Stimulated activated effector memory CD8-positive, alpha-beta T cell treated with anti-CD3 and anti-CD28 coated beads, Interleukin-12 subunit alpha, Interleukin-12 subunit beta, amount 100 ng/mL, for 72 hours (primary cell): ENCODE results near the gene XKRX.

ENCODE experiments used
- ATAC-seq: fragments of 150-1000 bp; cut with Tn5 transposase; 2 replicates; pipeline ENCODE4 v1.10.0; 2021
- DNase-seq, 2 donors: peaks; one replicate each; pipeline ENCODE4 v3.0.0; 2021 to 2022; ENCODE audit warnings: low spot score in 2 of 2
- H3K27ac Mint-ChIP-seq: one replicate; pipeline ENCODE4 v1.8.0; 2022; ENCODE audit warnings: mild to moderate bottlenecking, mixed read lengths
- H3K36me3 Mint-ChIP-seq: one replicate; pipeline ENCODE4 v1.8.0; 2022; ENCODE audit warnings: mild to moderate bottlenecking, mixed read lengths
- H3K4me1 Mint-ChIP-seq: one replicate; pipeline ENCODE4 v1.8.0; 2022; ENCODE audit warnings: mixed read lengths
- H3K4me3 Mint-ChIP-seq: one replicate; pipeline ENCODE4 v1.8.0; 2022; ENCODE audit warnings: mild to moderate bottlenecking, mixed read lengths
- H3K9me3 Mint-ChIP-seq: one replicate; pipeline ENCODE4 v1.8.0; 2022; ENCODE audit warnings: mixed read lengths

Gene XKRX

DNA sequence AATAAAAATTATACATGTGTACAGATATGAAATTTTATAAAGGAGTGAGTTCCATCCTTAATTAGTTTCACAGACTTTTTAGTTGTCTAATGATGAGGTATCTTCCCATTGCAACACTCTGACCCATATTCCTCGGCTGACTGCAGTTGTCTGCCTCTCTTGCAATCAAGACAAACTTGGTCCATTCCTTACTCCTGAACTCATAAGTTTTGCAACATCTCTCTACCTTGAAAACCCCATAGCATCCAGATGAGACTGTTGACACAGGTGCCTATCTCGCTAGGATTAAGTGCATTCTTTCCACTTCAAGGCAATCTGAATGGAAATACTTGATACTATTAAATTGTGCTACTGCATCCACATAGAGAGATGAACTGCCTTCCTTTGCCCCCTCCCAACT lies 2.3 kb downstream of the XKRX start:
- no peak overlapping the region for H3K4me3 Mint-ChIP-seq

DNA sequence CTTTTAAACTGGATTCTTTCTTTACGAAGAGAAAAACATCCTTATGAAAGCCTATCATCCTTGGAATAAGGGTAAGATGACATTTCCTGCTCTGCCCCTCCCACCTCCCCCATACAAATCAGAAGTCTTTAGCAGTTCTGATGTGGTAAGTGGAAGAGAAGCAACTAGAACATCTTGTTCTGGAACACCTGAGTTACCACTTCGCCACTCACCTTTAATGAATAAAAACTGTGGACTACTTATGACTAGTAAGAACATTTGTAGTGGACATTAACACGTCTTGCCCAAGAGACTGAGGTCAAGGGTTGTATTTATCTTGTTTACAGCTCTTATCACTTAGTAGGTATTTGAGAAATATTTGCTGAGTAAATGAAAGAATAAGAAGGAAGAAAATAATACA lies 4.3 kb downstream of the XKRX start:
- Mint-ChIP-seq H3K4me3 (no peak overlapping the region), H3K36me3 (no peaks in the 10 kb centered on the region), H3K27ac (no peak overlapping the region), H3K4me1 (peaks cover 5% of the 10 kb centered on the region), H3K9me3 (no peaks in the 10 kb centered on the region)
- DNase-seq (no peak), ATAC-seq (no peak)

More for the DNA sequence above, 2.3 kb downstream of the XKRX start:
- Mint-ChIP-seq H3K9me3 (peaks cover 3% of the 10 kb centered on the region), H3K27ac (no peak overlapping the region), H3K36me3 (no peaks in the 10 kb centered on the region), H3K4me1 (peaks cover 15% of the 10 kb centered on the region)
- ATAC-seq, result no peak
- no peak for DNase-seq

DNA sequence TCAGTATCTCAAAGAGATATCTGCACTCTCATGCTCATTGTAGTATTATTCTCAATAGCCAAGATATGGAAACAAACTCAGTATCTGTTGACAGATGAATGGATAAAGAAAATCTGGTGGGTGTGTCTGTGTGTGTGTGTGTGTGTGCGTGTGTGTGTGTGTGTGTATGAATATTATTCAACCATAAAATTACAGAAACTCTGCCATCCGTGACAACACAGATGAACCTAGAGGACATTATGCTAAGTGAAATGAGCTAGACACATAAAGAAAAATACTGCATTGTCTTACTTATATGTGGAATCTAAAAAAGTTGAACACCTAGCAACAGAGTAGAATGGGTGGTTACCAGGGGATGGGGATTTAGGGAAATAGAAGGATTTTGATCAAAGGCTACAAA lies 13.2 kb downstream of the XKRX start:
- ATAC-seq (no peak), DNase-seq (no peak)
- H3K9me3 Mint-ChIP-seq, result no peaks in the 10 kb centered on the region
- H3K36me3 Mint-ChIP-seq, result no peaks in the 10 kb centered on the region
- no peaks in the 10 kb centered on the region for H3K4me1 Mint-ChIP-seq
- no peak overlapping the region for H3K4me3 Mint-ChIP-seq
- H3K27ac Mint-ChIP-seq, result no peak overlapping the region

DNA sequence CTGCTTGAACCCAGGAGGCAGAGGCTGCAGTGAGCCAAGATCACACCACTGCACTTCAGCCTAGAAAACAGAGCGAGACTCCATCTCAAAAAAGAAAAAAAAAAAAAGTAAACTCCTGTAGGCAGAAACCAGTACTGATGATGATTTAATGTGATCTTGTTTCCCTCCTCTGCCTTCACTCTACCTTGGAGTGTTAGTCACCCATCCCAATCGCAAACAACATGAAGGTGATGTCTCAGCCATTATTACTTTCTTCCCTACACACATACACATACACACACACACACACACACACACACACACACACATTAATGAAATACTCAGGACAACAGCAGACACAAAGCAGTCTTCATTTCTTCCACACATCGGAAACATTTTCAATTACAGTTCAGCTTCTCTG lies 15.6 kb downstream of the XKRX start:
- Mint-ChIP-seq H3K27ac (no peak overlapping the region), H3K36me3 (no peaks in the 10 kb centered on the region), H3K4me1 (no peaks in the 10 kb centered on the region), H3K4me3 (no peak overlapping the region), H3K9me3 (no peaks in the 10 kb centered on the region)
- no peak for ATAC-seq
- DNase-seq, result no peak

DNA sequence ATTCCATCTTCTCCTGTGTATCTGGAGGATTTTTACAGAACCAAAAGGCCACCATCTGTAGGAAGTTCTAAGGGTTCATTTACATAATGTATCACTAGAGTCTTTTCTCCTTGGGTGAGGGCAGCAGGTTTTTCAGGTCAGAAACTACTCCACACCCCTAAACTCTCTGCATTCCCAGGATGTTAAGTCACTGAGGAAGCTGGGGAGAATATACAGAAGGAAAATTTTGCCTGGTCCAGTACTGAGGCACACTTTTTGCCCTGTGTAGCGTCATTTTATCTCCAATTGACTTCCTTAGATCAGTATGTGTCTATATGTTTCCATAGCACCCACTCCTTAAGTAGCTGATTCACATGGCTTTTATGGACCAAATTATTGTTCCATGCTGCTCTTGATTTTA lies 17.0 kb downstream of the XKRX start:
- ATAC-seq (no peak), DNase-seq (no peak)
- no peaks in the 10 kb centered on the region for H3K4me1 Mint-ChIP-seq
- H3K4me3 Mint-ChIP-seq, result no peak overlapping the region
- no peaks in the 10 kb centered on the region for H3K9me3 Mint-ChIP-seq
- no peak overlapping the region for H3K27ac Mint-ChIP-seq
- no peaks in the 10 kb centered on the region for H3K36me3 Mint-ChIP-seq

DNA sequence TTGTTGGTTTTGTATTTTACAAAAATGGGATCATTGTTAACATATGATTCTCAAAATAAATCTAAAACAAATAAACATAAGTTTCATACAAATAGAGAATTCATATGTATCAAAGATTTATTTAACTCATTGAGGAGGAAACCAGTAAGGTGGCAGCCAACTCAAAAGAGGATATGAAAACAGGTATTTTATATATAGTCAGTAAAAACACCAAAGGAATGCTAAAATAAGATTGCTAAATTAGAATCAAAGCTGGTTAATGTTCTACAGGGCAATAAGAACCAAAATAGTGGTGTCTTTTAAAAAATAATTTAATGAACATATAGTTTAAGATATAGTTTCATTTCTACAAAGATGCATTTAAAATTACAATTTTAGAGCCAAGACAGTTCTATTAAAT lies 23.1 kb downstream of the XKRX start:
- no peak for ATAC-seq
- Mint-ChIP-seq H3K9me3 (no peaks in the 10 kb centered on the region), H3K4me3 (no peak overlapping the region), H3K4me1 (no peaks in the 10 kb centered on the region), H3K36me3 (no peaks in the 10 kb centered on the region), H3K27ac (no peak overlapping the region)
- DNase-seq, result no peak

DNA sequence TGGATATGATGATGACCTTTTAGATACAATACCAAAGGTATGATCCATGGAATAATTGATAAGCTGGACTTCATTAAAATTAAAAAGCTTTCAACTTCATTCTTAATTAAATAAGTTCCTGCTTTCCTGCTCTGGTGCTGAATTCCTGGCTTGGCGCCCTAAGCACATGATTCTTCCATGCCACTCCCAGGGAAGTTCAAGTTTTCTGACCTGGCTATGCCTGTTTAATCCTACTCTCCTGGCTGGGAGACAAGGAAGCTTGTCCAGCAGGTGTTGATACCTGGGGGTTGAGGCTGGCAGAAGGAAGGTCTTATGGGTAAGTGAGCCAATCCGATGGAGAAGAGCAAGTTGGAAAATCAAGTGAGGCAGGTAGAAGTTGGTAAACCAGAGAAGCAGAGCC lies 24.3 kb downstream of the XKRX start:
- Mint-ChIP-seq H3K9me3 (no peaks in the 10 kb centered on the region), H3K36me3 (no peaks in the 10 kb centered on the region), H3K4me1 (no peaks in the 10 kb centered on the region), H3K27ac (no peak overlapping the region), H3K4me3 (no peak overlapping the region)
- no peak for DNase-seq
- ATAC-seq, result no peak

DNA sequence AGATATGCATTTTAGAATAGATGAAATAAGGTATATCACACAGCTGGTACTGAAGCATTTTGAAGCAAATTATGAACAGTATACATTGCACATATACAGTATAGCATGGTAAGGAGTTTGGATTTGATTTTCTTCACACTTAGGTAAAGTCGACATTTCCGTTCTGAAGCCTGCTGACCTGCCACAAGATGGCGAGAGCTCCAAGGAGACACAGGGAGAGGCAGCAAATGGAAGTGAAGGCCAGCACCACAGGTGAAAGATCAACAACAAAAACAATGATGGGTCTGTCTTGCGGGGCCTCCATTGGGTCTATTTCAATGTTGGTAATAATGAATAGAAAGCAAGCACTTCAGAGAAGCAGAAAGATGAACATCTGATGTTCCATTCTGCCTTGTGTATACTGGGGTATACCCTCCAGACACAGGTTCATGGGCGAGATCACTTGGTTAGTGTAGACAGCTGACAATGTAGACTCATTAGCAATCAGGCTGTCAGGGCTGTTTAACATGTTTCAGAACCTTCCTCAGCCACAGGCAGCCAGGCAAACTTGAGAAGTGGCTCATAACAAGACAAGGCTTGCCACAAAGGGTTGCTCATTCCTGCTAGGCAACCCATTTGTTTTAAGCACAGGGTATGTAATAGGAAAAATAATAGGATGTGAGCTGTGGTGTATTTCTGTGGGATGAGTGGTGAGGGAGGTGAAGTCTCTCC lies 33.2 kb downstream of the XKRX start:
- Mint-ChIP-seq H3K4me1 (no peaks in the 10 kb centered on the region), H3K27ac (no peak overlapping the region), H3K36me3 (no peaks in the 10 kb centered on the region), H3K9me3 (no peaks in the 10 kb centered on the region), H3K4me3 (no peak overlapping the region)
- peak; percentile 76 for ATAC-seq
- no peak for DNase-seq

DNA sequence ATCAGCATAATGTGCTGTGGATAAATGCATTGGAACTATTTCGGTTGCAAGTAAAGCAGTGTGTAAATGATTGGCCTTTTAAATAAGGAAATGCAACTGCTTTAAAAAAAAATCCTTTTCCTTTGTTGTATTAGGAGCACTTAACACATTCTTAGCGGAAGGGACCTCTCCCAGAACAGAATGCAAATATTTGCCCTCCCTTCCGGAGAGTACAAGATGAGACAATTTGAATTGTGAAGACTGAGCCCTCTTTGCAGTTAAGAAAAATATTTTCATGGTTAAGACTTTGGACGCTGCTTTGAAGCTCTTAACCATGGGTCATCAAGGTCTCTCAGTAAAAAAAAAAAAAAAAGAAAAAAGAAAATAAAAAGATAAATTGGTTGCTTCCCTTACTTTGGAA lies 45.1 kb downstream of the XKRX start:
- peaks cover 3% of the 10 kb centered on the region for H3K9me3 Mint-ChIP-seq
- ATAC-seq, result no peak
- DNase-seq, result no peak
- H3K4me3 Mint-ChIP-seq, result no peak overlapping the region
- H3K27ac Mint-ChIP-seq, result no peak overlapping the region
- peaks cover 6% of the 10 kb centered on the region for H3K4me1 Mint-ChIP-seq
- H3K36me3 Mint-ChIP-seq, result no peaks in the 10 kb centered on the region

DNA sequence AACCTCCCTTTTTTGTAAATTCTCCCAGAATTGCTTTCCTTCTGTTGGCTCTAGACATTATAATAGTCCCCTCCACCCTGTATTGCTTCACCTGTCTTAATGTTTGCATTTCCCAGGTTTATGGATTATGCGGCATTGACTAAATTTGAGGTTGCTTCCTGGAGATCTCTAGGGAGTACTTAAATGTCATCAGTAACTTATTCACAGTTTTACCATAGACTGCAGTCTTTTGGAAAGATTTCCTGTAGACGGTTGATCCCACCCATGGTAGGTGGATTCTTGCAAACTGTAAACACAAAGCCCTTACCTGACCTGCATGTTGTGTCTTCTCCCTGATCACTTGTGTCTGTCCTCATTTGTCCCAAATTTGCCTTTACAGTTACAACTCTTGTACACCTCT lies 48.3 kb downstream of the XKRX start:
- no peak overlapping the region for H3K4me3 Mint-ChIP-seq
- H3K36me3 Mint-ChIP-seq, result no peaks in the 10 kb centered on the region
- no peaks in the 10 kb centered on the region for H3K9me3 Mint-ChIP-seq
- DNase-seq (no peak), ATAC-seq (no peak)
- no peaks in the 10 kb centered on the region for H3K4me1 Mint-ChIP-seq
- no peak overlapping the region for H3K27ac Mint-ChIP-seq

DNA sequence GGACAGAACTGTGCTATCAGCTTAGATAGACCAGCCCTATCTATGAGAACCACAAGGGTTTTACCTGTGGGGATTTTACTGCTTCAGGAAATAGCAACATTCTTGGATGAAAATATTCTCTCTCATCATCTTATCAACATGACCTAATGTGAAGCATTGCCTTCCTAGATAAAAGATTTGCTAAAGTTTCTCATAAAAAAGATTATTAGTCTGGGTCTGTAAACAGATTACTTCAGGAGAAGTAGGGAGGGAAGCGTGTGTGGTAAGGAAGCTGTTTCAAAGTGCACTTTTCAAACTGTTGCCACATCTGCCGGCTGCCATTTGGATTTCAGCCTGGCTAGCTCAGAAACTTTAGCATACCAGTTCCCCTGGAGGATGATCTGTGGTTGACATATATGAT lies 54.4 kb downstream of the XKRX start, which contains the start of gene NOX1:
Gene NOX1, minus strand, starts transcription at position 35 of the 400 bp plus-strand sequence. CDS start 220 bp downstream, outside the sequence.
- Mint-ChIP-seq H3K9me3 (no peaks in the 10 kb centered on the region), H3K4me3 (no peak within 1 kb of the TSS), H3K4me1 (no peaks in the 10 kb centered on the region), H3K27ac (no peak within 1 kb of the TSS), H3K36me3 (no peaks in the 10 kb centered on the region)
- DNase-seq (no peak), ATAC-seq (no peak)

DNA sequence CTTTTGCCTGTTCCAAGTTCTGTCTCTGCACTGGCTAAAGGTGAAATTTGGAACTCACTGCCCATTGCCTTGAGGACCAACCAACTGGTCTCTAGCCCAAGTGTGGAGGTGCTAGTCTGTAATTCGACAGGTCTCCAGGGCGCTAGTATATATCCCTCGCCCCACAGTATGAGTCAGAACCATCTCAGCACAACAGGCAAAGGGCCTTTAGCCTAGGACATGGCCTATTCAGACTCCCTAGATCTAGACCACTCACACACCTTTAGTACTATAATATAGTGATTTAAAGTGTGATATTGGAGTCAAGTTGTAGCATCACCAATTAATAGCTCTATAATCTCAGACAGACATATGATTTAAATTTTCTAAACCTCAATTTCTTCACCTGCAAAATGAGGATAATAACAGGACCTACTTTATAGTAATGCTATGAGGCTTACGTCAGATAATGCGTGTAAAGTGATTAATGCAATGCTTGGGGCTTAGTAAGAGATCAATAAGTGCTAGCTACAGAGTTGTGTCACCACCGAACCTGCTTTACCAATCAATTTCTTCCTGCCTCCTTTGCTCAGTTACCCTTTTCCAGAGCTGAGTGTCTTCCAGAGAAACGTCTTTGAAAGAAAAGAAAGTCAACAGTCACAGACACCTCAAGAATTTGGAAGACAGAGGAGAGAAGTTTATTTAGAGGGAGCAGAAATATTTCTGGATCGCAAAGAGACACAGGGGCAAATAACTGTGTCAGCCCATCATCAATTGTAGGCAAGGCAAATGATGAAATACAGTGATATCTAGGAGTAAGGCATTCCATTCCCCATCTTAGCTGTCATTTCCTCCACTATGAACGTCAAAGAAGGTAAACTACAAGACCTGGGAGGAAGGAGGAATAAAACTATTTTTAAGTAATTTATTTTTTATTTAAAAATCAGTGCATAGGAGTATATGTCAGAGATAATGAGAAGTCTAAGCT lies 56.8 kb downstream of the XKRX start:
- no peak for ATAC-seq
- H3K4me1 Mint-ChIP-seq, result no peaks in the 10 kb centered on the region
- H3K9me3 Mint-ChIP-seq, result no peaks in the 10 kb centered on the region
- H3K4me3 Mint-ChIP-seq, result no peak overlapping the region
- H3K36me3 Mint-ChIP-seq, result no peaks in the 10 kb centered on the region
- H3K27ac Mint-ChIP-seq, result no peak overlapping the region
- no peak for DNase-seq

DNA sequence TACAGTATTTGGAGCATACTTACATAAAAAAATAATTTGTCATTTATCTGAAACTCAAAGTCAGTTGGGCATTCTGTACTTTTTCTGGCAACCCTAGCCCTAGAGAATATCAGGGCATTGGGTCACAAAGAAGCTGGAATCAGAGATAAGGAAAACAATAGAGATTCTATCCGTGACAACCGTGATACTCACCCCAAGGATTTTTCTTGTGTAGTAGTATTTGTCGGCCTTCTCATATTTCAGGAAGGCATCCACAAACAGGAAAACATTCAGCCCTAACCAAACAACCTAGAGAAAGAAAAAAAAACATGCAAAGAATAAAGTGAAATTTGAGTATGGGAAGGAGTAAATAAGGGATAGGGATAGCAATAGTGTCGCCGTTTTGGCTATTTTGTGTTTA lies 58.2 kb downstream of the XKRX start:
- no peak for ATAC-seq
- Mint-ChIP-seq H3K4me3 (no peak overlapping the region), H3K9me3 (no peaks in the 10 kb centered on the region), H3K36me3 (no peaks in the 10 kb centered on the region), H3K4me1 (no peaks in the 10 kb centered on the region), H3K27ac (no peak overlapping the region)
- no peak for DNase-seq

DNA sequence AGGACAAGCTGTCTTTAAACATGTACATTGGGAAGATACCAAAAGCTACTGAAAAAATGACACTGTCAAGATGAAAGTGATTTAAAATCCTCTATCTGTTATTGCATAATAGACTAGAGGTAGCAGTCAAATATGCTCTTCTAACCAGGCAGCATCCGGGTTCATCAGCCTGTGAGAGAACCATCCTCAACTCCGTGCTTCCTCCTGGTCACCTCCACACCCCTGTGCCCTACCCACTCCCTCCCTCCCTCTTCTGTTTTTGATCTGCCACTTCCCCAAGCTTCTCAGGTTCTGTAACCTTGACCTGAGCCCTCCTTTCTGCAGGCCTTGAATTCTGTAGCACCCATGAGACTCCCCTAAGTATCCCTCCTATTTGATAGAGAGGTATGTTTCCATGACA lies 60.4 kb downstream of the XKRX start:
- DNase-seq, result no peak
- Mint-ChIP-seq H3K9me3 (no peaks in the 10 kb centered on the region), H3K4me3 (no peak overlapping the region), H3K36me3 (no peaks in the 10 kb centered on the region), H3K27ac (no peak overlapping the region), H3K4me1 (no peaks in the 10 kb centered on the region)
- ATAC-seq, result no peak

DNA sequence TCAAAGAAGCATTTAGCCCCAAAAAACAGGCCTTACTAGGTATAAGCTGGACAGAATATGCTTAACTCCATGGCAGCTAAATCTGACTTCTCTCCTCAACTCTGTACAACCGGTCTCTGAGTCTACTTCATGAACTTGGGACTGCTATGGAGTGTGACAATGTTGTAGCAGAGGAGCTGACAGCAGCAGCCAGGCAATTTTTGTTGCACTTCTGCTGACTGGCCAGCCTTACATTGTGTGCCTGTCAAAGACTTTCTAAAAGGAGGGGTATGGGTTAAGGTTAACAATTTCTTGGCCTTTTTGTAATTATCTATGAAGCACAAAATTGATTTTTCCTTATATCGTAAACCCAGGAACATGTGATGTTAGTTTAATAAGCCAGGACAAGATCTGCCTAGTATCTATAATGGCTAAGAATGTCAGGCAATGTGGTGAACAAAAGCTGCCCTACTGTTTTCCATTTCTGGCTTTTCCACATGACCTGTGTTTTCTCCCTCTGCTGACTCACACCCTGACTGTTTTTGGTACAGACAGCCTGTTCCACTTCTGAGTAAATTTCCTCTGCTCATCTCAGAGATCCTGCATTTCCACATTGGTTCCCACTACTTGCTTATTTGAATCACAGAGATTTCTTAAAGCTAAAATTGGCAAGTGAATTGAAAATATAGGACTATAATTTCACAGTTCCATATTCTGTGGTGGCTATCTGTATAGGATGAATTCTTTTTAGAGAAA lies 63.9 kb downstream of the XKRX start:
- Mint-ChIP-seq H3K9me3 (no peaks in the 10 kb centered on the region), H3K4me1 (no peaks in the 10 kb centered on the region), H3K4me3 (no peak overlapping the region), H3K36me3 (no peaks in the 10 kb centered on the region), H3K27ac (no peak overlapping the region)
- DNase-seq, result no peak
- no peak for ATAC-seq
